GM19193 (cell line): Measurements from ENCODE around the gene OR2L13.

Experiments used
- POLR2A ChIP-seq: IDR thresholded peaks from 4 replicates; pipeline ENCODE4 v1.6.1; 2011; ENCODE audit not compliant: insufficient read depth, insufficient read length; ENCODE audit errors: extremely low read depth

Gene OR2L13, protein sequence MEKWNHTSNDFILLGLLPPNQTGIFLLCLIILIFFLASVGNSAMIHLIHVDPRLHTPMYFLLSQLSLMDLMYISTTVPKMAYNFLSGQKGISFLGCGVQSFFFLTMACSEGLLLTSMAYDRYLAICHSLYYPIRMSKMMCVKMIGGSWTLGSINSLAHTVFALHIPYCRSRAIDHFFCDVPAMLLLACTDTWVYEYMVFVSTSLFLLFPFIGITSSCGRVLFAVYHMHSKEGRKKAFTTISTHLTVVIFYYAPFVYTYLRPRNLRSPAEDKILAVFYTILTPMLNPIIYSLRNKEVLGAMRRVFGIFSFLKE

DNA sequence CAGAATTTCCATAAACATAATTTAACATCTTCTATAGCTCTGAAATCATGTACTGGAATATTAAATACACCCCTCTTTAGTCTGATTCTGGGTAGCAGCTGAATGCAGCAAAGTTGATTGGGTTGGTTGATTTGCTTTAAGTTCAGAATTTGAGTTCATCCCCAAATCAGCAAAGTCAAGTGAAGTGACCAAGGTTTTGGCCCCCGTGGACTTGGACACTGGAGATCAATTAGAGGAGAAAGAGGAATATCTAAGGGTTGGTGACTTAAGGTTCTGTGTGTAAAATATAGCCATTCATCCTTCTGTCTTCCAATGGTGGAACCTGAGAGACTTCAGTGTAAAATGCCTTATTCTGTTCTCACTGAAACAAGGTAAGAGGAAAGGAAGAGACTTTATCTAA, at the start of gene OR2L13:
TSS of gene OR2L13 (plus strand) at position 301 of the 400 bp plus-strand sequence. CDS start 4,192 bp downstream, outside the sequence.
- TF ChIP-seq POLR2A, result no peak

DNA sequence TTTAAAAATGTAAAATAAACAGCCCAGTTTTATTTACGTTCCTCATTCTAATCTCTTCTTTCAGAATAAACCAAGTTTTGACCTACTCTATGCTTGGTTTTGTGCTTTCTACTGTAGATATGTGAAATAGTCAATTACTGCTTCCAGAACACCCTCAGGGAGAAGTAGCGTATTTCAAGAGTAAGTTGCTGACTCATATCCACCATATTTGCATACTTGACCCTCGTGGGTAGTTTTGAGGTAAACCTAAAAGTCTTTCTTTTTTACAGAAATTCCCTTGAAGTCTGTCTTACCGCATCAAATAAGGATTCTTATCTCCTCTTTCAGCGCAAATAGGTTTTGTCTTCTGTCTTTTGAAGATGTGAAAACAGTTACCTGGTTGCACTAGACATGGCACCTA, 49.8 kb upstream of the OR2L13 start:
- TF ChIP-seq POLR2A, result no peak

DNA sequence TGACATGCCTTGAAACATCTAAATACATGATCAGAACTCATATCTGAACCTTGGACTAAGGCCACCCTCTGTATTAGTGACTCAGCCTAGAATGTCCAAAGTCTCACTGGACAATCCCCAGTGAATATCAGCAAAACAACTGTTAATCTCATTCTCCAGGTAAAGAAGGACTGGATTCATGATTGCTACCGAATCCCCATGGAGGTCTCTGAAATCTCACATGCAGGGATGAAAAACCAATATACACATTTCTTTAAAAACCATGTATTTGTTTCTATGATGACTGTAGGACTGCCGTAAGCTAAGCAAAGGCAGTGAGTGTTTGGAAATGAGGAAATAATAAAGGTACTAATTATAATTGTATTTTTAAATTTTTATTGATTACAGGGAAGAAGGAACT, 48.4 kb upstream of the OR2L13 start, which contains the start of gene OR2L3:
TSS of gene OR2L3 (plus strand) at position 301 of the 400 bp plus-strand sequence. CDS start 13,846 bp downstream, outside the sequence.
- no peak for TF ChIP-seq POLR2A

DNA sequence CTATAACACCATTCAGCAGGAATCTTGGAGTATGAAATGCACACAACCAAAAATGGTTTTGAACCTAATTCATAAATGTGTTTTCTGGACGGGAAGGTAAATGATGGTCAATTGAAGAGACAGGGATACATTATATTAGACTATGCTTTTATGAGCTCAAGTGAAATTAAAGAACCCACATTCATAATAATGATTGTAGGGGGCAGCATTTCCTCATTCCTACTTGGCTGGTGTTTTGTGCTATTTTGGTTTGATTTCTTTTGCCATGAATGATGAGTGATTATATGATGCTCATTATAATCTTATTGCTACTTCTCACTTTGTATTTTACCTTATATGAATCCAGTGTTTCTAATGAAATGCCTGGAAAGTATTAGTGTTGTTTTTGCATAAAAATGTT, 48.0 kb upstream of the OR2L13 start:
- no peak for TF ChIP-seq POLR2A

DNA sequence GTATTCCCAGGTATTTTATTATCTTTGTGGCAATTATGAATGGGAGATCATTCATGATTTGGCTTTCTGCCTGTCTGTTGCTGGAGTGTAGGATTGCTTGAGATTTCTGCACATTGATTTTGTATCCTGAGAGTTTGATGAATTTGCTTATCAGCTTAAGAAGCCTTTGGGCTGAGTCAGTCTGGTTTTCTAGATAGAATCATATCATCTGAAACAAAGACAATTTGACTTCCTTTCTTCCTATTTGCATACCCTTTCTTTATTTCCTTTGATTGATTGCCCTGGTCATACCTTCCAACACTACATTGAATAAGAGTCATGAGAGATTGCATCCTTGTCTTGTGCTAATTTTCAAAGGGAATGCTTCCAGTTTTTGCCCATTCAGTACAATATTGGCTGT, 40.3 kb upstream of the OR2L13 start:
- TF ChIP-seq POLR2A, result no peak

DNA sequence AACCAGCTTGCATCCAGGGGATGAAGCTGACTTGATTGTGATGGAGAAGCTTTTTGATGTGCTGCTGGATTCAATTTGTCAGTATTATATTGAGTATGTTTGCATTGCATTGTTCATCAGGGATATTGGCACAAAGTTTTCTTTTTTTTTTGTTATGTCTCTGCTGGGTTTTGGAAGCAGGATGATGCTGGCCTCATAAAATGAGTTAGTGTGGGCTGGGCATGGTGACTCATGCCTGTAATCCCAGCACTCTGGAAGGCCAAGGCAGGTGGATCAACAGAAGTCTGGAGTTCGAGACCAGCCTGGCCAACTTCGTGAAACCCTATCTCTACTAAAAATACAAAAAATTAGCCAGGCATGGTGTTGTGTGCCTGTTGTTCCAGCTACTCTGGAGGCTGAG, 39.7 kb upstream of the OR2L13 start:
- no peak for TF ChIP-seq POLR2A

DNA sequence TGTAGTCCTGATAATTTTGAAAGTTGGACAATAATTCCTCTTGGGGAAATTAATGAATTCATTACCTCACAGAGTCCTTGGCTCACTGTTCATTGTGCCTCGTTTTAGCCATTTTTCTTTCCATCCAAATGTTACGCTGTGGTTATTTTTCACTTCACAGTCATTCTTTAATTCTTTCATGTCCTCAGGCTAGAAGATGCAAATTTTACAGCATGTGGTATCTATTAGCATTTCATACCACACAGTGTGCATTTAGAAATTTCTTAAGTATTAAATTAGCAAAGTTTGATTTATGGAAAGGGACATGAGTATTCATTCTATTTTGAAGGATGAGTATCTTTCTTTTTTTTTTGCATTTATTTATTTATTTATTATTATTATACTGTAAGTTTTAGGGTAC, 29.9 kb upstream of the OR2L13 start:
- TF ChIP-seq POLR2A, result no peak

DNA sequence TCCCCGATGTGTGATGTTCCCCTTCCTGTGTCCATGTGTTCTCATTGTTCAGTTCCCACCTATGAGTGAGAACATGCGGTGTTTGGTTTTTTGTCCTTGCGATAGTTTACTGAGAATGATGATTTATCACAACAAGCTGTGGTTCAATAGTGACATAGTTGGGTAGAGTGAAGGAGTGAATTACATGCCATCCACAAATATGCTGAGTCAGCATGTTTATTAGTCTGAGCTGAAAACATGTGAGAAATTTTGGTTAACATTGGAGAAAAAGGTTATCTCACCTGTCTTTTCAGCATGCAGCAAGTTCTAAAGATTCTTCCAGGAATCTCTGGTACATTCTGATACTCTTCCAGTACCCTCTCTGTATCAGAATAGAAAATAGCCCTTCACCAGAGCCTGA, 29.4 kb upstream of the OR2L13 start:
- TF ChIP-seq POLR2A, result no peak

DNA sequence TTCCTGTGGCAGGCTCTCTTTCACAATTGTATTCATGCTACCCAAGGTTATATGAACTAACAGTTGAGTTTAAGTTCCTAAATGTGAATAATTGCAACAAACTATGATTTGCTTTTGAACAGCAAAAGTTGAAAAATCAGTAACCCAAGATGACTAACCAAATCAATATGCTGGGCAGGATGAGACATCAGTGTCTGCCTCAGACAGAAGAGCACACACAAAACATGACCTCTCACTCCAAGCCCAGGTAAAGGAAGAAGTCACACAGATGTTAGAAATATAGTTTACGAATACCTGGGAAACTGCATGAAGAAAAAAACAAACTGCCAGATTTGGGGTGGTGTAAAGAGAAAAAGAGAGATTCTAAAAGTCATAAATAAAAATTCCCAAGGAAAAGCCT, 3.5 kb downstream of the OR2L13 start:
- no peak for TF ChIP-seq POLR2A

DNA sequence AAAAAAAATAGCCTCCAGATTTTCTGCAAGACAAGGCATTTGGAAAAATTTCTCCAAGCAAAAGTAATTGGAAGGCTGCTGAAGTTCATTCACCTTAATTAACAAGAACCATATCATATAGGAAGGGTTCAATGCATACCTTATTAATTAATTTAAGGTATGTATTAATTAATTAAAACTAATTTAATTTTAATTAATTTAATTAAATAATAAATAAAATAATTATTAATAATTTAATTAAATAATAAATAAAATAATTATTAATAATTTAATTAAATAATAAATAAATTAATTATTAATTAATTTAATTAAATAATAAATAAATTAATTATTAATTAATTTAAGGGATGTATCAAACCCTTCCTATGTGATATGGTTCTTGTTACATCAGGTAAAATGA, 7.9 kb downstream of the OR2L13 start:
- no peak for TF ChIP-seq POLR2A

DNA sequence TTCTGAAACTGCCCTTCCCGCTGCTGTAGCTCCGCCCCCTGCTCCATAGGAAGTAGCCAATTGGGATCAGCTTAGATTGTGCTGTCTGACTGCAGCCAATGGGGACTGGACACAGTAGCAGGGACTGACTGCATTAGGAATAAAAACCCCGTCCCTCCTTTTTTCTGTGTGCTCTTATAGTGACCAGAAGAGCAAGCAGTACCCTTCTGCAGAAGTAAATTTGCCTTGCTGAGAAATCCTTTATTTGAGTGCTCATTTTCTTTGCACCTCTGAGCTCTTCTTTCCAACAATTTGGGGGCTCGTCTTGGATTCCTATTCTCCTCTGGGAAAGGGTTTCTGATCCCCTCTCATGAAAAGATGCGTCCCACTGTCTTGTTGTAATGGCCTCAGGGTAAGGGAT, 16.2 kb downstream of the OR2L13 start:
- TF ChIP-seq POLR2A, result no peak

DNA sequence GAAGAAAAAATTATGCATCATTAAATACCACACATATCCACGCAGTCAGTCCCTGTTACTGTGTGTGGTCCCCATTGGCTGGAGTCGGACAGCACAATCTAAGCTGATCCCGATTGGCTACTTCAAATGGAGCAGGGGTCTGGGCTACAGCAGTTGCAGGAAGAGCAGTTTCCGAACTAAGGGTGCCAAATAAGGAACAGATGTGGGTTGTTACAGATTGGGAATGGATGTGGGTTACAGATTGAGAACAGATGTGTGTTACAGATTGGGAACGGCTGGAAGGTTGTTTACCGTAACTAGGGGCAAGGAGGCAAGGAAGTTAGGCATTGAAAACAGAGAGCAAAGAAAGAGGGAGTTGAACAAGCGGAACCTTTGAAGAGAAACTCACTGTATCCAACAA, 19.9 kb downstream of the OR2L13 start:
- no peak for TF ChIP-seq POLR2A

DNA sequence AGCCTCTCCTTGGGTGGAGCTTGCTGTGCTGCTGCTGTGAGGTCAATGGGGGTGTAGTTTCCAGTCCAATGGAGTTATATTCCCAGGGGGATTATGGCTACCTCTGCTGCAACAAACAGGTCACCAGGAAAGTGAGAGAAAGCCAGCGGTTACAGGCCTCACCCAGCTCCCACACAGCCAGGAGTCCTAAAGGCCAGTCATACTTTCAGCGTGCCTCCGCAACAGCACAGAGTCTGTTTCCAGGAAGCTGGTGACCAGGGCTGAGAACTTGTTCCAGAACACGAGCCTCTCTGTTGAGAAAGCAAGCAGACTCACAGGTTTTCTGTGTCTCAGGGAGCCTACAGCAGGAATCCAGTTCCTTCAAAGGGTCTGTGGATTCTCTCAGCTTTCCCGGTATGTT, 32.7 kb downstream of the OR2L13 start:
- TF ChIP-seq POLR2A, result no peak

DNA sequence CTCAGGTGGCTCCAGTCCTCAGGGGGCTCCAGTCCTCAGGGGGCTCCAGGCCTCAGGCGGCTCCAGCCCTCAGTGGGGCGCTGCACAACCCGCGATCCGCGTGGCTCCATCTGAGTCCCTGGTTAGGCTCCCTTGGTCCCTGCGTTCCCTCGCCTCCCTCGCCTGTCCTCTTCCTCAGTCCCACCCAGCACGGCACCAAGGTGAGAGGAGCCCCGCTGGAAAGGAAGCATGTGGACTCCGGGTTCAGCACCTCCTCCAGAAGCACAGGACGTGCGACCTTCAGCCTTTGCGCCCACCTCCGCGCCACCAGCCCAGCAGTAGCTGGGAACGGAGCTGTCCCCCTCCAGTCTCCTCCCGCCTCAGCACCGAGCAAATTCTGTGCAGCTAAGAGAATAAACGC, 41.8 kb downstream of the OR2L13 start:
- no peak for TF ChIP-seq POLR2A

DNA sequence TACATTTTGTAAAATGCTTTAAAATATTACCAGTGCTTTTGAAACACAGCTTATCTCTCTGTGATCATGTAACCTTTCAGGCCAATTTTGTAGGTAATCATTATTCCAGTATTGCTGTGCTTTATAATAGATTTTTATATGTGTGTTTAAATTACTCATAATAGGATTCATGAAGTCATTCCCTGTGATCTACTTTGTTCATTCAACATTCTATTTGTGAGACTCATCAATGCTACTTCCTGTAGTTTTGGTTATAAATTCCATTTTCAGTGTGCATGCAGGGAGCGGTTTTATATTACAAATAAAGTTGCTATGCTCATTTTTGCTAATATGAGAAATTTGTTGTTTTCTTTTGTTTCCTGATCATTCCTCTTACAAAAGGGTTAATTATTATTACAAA, 45.9 kb downstream of the OR2L13 start:
- TF ChIP-seq POLR2A, result no peak

DNA sequence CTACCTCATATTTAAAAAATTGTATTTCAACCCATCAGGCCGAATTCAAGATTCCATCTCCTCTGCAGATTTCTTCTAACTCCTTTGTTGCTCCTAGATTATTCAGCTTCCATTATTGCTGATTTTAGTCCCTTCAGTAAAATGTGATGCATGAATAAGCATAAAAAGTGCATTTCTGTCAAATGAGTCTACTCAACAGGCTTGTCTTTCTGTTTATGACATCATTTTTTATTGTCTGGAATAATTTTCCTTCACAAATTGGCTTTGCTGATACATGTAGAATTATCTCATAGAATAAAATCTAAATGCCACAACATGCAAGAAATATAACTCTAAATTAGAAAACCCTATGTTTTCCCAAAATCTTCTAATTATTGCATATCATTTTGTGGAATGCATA, 48.3 kb downstream of the OR2L13 start:
- no peak for TF ChIP-seq POLR2A
